Natural killer cell (primary cell): ENCODE data around the gene CALN1. TPM values are rescaled to one million over a fixed set of nuclear protein-coding genes. Genes with fewer than 3 reads are reported as not detected.

Source experiments
- ATAC-seq, 3 donors: fragments of 150-1000 bp in 2 of 3; fragments of 200-7000 bp in 1 of 3; cut with Tn5 transposase; 1 replicate in 1 of 3; 2 replicates in 2 of 3; pipeline ENCODE4 v1.10.0; 2021; ENCODE audit warnings: mild to moderate bottlenecking in 2 of 3, moderate library complexity in 2 of 3
- DNase-seq, 2 donors: peaks; one replicate each; pipeline versions ENCODE4 v3.0.0 to v3.0.0-alpha.2; 2013 to 2021; ENCODE audit warnings: mixed read lengths in 1 of 2
- H3K27ac ChIP-seq: one replicate; pipeline ENCODE4 v1.5.1; 2013; ENCODE audit warnings: mild to moderate bottlenecking, low read length
- H3K27me3 ChIP-seq: one replicate; pipeline ENCODE4 v1.6.1; 2013; ENCODE audit warnings: low read length; ENCODE audit not compliant: control insufficient read depth, insufficient read depth
- H3K36me3 ChIP-seq: one replicate; pipeline ENCODE4 v1.6.1; 2013; ENCODE audit warnings: low read length; ENCODE audit not compliant: control insufficient read depth, insufficient read depth
- H3K4me1 ChIP-seq: one replicate; pipeline ENCODE4 v1.6.1; 2013; ENCODE audit warnings: low read length; ENCODE audit not compliant: control insufficient read depth, insufficient read depth
- H3K4me3 ChIP-seq: one replicate; pipeline ENCODE4 v1.5.1; 2013; ENCODE audit warnings: low read length
- H3K9me3 ChIP-seq: one replicate; pipeline ENCODE4 v1.6.1; 2013; ENCODE audit warnings: low read length; ENCODE audit not compliant: control insufficient read depth, insufficient read depth
- H3K27ac Mint-ChIP-seq, 2 donors: one replicate each; pipeline ENCODE4 v1.8.0; 2022; ENCODE audit warnings: mild to moderate bottlenecking in 2 of 2, mixed read lengths in 2 of 2, moderate library complexity in 1 of 2
- H3K27me3 Mint-ChIP-seq, 2 donors: one replicate each; pipeline ENCODE4 v1.8.0; 2022; ENCODE audit warnings: low read depth in 2 of 2, mixed read lengths in 2 of 2
- H3K36me3 Mint-ChIP-seq: one replicate; pipeline ENCODE4 v1.8.0; 2022; ENCODE audit warnings: mixed read lengths
- H3K4me1 Mint-ChIP-seq, 2 donors: one replicate each; pipeline ENCODE4 v1.8.0; 2022; ENCODE audit warnings: mixed read lengths in 2 of 2
- H3K4me3 Mint-ChIP-seq: one replicate; pipeline ENCODE4 v1.8.0; 2022; ENCODE audit warnings: mild to moderate bottlenecking, moderate library complexity, mixed read lengths
- H3K9me3 Mint-ChIP-seq, 2 donors: one replicate each; pipeline ENCODE4 v1.8.0; 2022; ENCODE audit warnings: mixed read lengths in 2 of 2
- CTCF ChIP-seq: fragments of 200-600 bp; IDR thresholded peaks from one replicate; pipeline ENCODE4 v1.8.0; 2022; ENCODE audit warnings: antibody characterized with exemption
- WGBS: methylation state at CpG from one replicate; pipeline ENCODE4 v1.1.7; 2013; ENCODE audit warnings: missing lambda C conversion rate; ENCODE audit not compliant: insufficient coverage; 5-methylcytosine and 5-hydroxymethylcytosine counted together
- intact Hi-C: fragments of 100-400 bp; cut with micrococcal nuclease; formaldehyde crosslinking; loops from one replicate; pipeline ENCODE4 v1.14.2; 2022
- total RNA-seq, 4 donors: library from RNA; stranded (reverse); fragments of 120-200 nt in 1 of 4; gene quantifications; one replicate each; pipeline versions ENCODE4 v1.2.3 to v1.2.4, GENCODE V29; 2013 to 2022

CALN1 gene
- total RNA-seq, 3 donors from 2014 or later (not counting 1 experiment from before 2014, with no cell fraction given): 0.18 TPM; not detected in 2

DNA sequence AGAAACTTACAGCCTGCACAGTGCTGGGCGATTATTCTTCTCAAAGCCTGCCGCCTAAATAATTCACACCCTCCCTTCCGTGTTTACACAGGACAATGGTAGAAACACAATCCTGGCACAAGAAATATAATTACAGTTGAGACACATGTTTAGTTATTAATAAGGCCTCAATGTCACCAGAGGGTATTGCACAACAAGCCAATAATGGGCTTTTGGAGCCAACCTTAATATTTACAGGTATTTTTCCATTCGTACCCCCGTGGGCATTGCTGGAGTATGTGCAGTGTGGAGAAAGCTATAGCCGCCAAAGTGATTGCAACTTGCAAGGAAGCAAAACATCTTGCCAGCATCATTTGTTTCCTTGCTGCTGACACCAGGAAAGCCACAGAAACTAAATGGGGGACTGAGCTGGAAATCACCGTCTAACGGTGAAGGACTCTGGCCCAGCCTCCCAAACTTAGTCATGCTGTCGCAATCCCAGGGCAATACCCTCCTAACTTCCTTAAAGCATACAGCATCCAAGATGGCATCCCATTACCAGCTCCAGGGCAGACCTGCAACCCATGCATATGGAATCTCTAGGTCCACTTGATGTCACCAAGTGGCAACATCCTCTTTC, 8.6 kb downstream of the CALN1 start:
- Mint-ChIP-seq H3K9me3 (peaks cover 2 to 3% of the 10 kb centered on the region in 2 donors), H3K27ac (no peak overlapping the region), H3K27me3 (peaks cover 22 to 44% of the 10 kb centered on the region in 2 donors), H3K4me1 (peaks cover 0 to 6% of the 10 kb centered on the region in 2 donors), H3K4me3 (no peak overlapping the region), H3K36me3 (peaks cover 7% of the 10 kb centered on the region)
- Histone ChIP-seq H3K36me3 (no peaks in the 10 kb centered on the region), H3K9me3 (no peaks in the 10 kb centered on the region), H3K4me1 (peaks cover 3% of the 10 kb centered on the region), H3K27me3 (no peaks in the 10 kb centered on the region), H3K27ac (no peak overlapping the region), H3K4me3 (no peak overlapping the region)
- ATAC-seq (no peak), DNase-seq (peak in 1 of 2 donors; percentile 4)
- intact Hi-C loops: no loop called here
- no peak for TF ChIP-seq CTCF
- WGBS: 31% methylated on average over 9 of the region's 9 CpGs

DNA sequence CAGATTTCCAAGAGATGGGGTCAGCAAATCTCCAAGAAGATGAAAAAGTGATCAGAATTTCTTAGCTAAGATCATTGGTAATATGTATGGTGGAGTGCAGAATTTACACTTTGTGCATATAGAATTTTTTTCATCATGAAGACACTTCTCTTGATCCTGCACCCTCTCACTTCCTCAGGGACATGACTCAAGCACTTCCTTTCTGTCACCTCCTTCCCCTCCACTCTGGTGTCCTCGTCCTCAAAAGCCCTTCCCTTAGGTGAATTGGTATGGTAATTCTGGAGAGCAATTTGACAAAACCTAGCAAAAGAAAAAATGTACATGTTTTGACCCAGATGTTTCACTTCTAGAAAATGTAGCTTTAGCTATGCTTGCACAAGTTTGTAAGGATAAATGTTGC, 18.1 kb downstream of the CALN1 start:
- Mint-ChIP-seq H3K4me3 (no peak overlapping the region), H3K36me3 (no peaks in the 10 kb centered on the region), H3K27ac (no peak overlapping the region), H3K9me3 (no peaks in the 10 kb centered on the region), H3K4me1 (no peaks in the 10 kb centered on the region), H3K27me3 (peaks cover 2 to 7% of the 10 kb centered on the region in 2 donors)
- intact Hi-C loops: no loop called here
- DNase-seq (no peak), ATAC-seq (no peak)
- no peak for TF ChIP-seq CTCF
- Histone ChIP-seq H3K9me3 (no peaks in the 10 kb centered on the region), H3K36me3 (no peaks in the 10 kb centered on the region), H3K27me3 (no peaks in the 10 kb centered on the region), H3K27ac (no peak overlapping the region), H3K4me3 (no peak overlapping the region), H3K4me1 (no peaks in the 10 kb centered on the region)
- WGBS: no CpG with 5 or more reads among the region's 1 CpG

DNA sequence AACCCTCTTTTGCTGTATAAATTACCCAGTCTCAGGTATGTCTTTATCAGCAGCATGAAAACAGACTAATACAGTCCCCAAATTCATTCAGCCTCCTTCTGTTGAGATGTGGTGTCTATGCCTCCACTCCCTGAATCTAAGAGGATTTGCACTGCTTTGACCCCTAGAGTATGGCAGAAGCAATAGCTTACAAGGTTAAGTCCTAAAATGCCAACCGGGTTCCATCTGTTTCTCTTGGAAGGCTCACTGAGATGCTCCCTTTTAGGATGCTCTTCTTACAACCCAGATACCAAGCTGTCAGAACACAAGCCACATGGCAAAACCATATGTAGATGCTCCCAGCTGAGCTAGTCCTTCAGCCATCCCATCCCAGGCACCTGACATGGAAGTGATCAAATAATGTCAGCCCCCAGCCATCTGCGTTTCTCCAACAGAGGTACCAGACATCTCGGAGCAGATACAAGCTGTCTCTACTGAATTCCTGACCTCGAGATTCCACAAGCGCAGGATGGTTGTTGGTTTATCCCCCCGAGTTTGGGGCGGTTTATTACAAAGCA, 20.2 kb downstream of the CALN1 start:
- Mint-ChIP-seq H3K4me1 (no peaks in the 10 kb centered on the region), H3K27me3 (peaks cover 0 to 12% of the 10 kb centered on the region in 2 donors), H3K4me3 (no peak overlapping the region), H3K9me3 (no peaks in the 10 kb centered on the region), H3K36me3 (no peaks in the 10 kb centered on the region), H3K27ac (no peak overlapping the region)
- Histone ChIP-seq H3K36me3 (no peaks in the 10 kb centered on the region), H3K4me3 (no peak overlapping the region), H3K27me3 (no peaks in the 10 kb centered on the region), H3K27ac (no peak overlapping the region), H3K9me3 (no peaks in the 10 kb centered on the region), H3K4me1 (no peaks in the 10 kb centered on the region)
- no peak for ATAC-seq
- intact Hi-C loops: no loop called here
- WGBS: 93% methylated on average over 7 of the region's 7 CpGs
- no peak for TF ChIP-seq CTCF
- no peak for DNase-seq

- Histone ChIP-seq H3K36me3 (no peaks in the 10 kb centered on the region), H3K4me1 (no peaks in the 10 kb centered on the region), H3K27me3 (no peaks in the 10 kb centered on the region), H3K9me3 (no peaks in the 10 kb centered on the region), H3K4me3 (no peak overlapping the region), H3K27ac (no peak overlapping the region)
- Mint-ChIP-seq H3K9me3 (no peaks in the 10 kb centered on the region), H3K27me3 (peaks cover 0 to 12% of the 10 kb centered on the region in 2 donors), H3K36me3 (no peaks in the 10 kb centered on the region), H3K4me1 (no peaks in the 10 kb centered on the region), H3K4me3 (no peak overlapping the region), H3K27ac (no peak overlapping the region)
- TF ChIP-seq CTCF: no peak
- WGBS: 91% methylated on average over 2 of the region's 3 CpGs
- no peak for ATAC-seq
- intact Hi-C loops: no loop called here
- no peak for DNase-seq
Observed at GRCh38 chr7:72386118-72386517, 26.0 kb downstream of the CALN1 start.
